ENCODE data around the gene GLCE.
"Not testable (repeated sequence)": the region's sequence is repeated elsewhere in the genome, so short reads cannot be mapped to it uniquely, and the experiment has no call there.

The GLCE gene

DNA sequence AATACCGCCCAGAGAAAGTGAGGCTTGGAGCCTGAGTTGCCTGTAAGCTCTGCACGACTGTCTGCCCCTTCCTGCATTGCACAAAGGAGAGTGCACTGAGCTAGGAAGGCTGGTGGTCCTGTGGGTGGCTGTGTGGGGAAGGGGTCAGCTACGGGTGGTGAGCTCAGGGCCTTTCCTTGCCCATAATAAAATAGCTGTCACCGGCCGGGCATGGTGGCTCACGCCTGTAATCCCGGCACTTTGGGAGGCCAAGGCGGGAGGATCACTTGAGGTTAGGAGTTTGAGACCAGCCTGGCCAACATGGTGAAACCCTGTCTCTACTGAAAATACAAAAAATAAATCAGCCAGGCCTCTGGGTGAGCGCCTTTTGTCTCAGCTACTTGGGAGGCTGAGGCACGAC is 131.2 kb downstream of the GLCE start:
- not testable (repeated sequence) for H3K9ac ChIP-seq (ENCODE audit: low read depth in 1 of 2, low read length in 2 of 2); H3K4me3 ChIP-seq (ENCODE audit: low read depth in 1 of 2, low read length in 2 of 2); H3K27ac ChIP-seq (ENCODE audit: low read depth, low read length); H3K27me3 ChIP-seq (ENCODE audit: control insufficient read depth in 1 of 2, insufficient read depth in 2 of 2, low read length in 2 of 2); H3K9me3 ChIP-seq (ENCODE audit: control insufficient read depth in 1 of 2, low read length in 2 of 2); H3K36me3 ChIP-seq (ENCODE audit: control insufficient read depth in 1 of 2, insufficient read depth in 2 of 2, low read length in 2 of 2)
- peaks cover 0 to 23% of the 10 kb centered on the region in 2 donors for H3K4me1 ChIP-seq (ENCODE audit: control insufficient read depth in 1 of 2, insufficient read depth in 2 of 2, low read length in 2 of 2)

DNA sequence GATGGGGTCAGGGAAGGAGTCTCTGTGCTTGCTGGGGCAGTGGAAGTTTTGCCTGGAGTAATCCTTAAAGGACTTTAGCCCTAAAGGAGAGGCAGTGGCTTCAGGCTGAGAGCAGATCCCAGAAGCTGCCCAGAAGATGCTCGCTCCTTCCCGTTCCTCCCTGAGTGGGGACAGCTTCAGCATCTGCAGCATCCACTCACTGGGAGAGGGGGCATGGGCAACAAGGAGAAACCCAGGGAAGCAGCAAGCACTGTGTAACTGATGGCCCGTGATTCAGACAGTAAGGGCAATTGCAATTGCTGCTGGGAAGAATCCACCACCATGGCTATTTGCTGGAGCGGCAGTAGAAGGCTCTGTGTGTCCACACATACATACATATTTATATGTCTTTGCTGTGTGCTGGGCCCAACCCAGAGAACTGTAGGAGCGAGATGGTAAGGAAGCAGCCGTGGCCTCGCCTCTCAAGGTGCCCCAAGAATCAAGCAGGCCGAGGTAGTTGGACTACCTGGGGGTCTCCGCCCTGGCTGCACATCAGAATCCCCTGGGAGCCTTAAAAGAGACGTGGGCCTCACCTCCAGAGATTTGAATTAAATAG is 132.5 kb downstream of the GLCE start:
- H3K36me3 ChIP-seq (ENCODE audit: control insufficient read depth in 1 of 2, insufficient read depth in 2 of 2, low read length in 2 of 2): no peaks in the 10 kb centered on the region
- H3K9me3 ChIP-seq (ENCODE audit: control insufficient read depth in 1 of 2, low read length in 2 of 2): no peaks in the 10 kb centered on the region
- H3K4me1 ChIP-seq (ENCODE audit: control insufficient read depth in 1 of 2, insufficient read depth in 2 of 2, low read length in 2 of 2): peaks cover 0 to 23% of the 10 kb centered on the region in 2 donors
- peaks cover 0 to 3% of the 10 kb centered on the region in 2 donors for H3K27me3 ChIP-seq (ENCODE audit: control insufficient read depth in 1 of 2, insufficient read depth in 2 of 2, low read length in 2 of 2)
- H3K27ac ChIP-seq (ENCODE audit: low read depth, low read length): no peak overlapping the region
- no peak overlapping the region for H3K9ac ChIP-seq (ENCODE audit: low read depth in 1 of 2, low read length in 2 of 2)
- H3K4me3 ChIP-seq (ENCODE audit: low read depth in 1 of 2, low read length in 2 of 2): no peak overlapping the region

DNA sequence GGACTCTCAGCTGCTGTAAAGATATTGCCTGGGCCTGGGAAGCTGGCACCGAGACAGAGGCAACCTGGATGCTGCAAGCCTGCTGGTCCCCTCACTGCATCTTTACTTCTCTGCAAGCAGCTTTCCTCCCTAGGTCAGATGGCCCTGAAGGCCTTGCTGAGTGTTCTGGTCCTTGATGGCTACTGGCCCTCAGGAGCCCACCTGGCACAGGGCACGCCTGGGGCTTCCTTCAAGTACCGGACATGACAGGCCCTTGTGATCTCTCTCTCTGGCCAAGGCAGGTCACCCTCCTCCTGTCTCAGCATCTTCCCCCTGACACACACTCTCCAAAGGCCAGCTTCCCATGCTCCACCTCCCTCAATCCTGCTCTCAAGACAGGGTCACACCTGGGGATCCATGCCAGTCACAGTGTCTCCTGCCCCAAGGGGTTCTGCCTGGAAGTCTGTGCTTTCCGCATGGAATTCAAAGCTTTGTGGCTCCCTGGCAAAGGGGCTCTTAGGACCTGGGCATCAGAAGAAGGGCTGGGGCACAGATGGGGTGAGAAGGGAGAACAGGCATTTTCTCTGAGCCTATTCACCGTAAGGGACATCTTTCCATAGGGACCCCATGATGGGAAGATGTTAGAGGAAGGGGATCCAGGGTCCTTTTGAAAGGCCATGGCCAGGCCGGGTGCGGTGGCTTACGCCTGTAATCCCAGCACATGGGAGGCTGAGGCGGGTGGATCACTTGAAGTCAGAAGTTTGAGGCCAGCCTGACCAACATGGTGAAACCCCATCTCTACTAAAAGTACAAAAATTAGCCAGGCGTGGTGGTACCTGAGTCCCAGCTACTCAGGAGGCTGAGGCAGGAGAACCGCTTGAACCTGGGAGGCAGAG is 133.5 kb downstream of the GLCE start:
- no peak overlapping the region for H3K4me3 ChIP-seq (ENCODE audit: low read depth in 1 of 2, low read length in 2 of 2)
- no peak overlapping the region for H3K9ac ChIP-seq (ENCODE audit: low read depth in 1 of 2, low read length in 2 of 2)
- H3K9me3 ChIP-seq (ENCODE audit: control insufficient read depth in 1 of 2, low read length in 2 of 2): no peaks in the 10 kb centered on the region
- no peak overlapping the region for H3K27ac ChIP-seq (ENCODE audit: low read depth, low read length)
- H3K27me3 ChIP-seq (ENCODE audit: control insufficient read depth in 1 of 2, insufficient read depth in 2 of 2, low read length in 2 of 2): peaks cover 0 to 3% of the 10 kb centered on the region in 2 donors
- no peaks in the 10 kb centered on the region for H3K36me3 ChIP-seq (ENCODE audit: control insufficient read depth in 1 of 2, insufficient read depth in 2 of 2, low read length in 2 of 2)
- H3K4me1 ChIP-seq (ENCODE audit: control insufficient read depth in 1 of 2, insufficient read depth in 2 of 2, low read length in 2 of 2): peaks cover 0 to 20% of the 10 kb centered on the region in 2 donors

DNA sequence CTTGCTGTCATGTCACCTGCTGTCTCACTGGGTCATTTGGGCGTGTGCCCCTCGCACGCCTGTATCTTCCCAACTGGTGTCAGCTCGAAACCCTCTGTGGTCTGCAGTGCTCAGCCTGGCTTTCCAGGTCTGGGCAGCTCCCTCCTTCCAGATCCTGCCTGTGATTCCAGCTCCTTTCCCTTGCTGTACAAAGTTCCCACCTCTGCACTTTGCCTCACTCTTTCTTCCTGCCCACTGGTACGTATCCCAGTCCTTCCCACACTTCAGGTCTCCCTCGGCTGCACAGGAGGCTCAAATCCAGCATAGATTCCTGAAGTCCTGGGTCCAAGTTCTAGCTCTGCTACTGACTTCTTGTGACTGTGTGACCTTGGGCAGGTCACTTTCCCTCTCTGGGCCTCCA is 136.2 kb downstream of the GLCE start:
- peaks cover 7 to 11% of the 10 kb centered on the region in 2 donors for H3K4me1 ChIP-seq (ENCODE audit: control insufficient read depth in 1 of 2, insufficient read depth in 2 of 2, low read length in 2 of 2)
- H3K9ac ChIP-seq (ENCODE audit: low read depth in 1 of 2, low read length in 2 of 2): no peak overlapping the region
- H3K4me3 ChIP-seq (ENCODE audit: low read depth in 1 of 2, low read length in 2 of 2): no peak overlapping the region
- peaks cover 9 to 10% of the 10 kb centered on the region in 2 donors for H3K27me3 ChIP-seq (ENCODE audit: control insufficient read depth in 1 of 2, insufficient read depth in 2 of 2, low read length in 2 of 2)
- H3K9me3 ChIP-seq (ENCODE audit: control insufficient read depth in 1 of 2, low read length in 2 of 2): no peaks in the 10 kb centered on the region
- no peak overlapping the region for H3K27ac ChIP-seq (ENCODE audit: low read depth, low read length)
- H3K36me3 ChIP-seq (ENCODE audit: control insufficient read depth in 1 of 2, insufficient read depth in 2 of 2, low read length in 2 of 2): no peaks in the 10 kb centered on the region

DNA sequence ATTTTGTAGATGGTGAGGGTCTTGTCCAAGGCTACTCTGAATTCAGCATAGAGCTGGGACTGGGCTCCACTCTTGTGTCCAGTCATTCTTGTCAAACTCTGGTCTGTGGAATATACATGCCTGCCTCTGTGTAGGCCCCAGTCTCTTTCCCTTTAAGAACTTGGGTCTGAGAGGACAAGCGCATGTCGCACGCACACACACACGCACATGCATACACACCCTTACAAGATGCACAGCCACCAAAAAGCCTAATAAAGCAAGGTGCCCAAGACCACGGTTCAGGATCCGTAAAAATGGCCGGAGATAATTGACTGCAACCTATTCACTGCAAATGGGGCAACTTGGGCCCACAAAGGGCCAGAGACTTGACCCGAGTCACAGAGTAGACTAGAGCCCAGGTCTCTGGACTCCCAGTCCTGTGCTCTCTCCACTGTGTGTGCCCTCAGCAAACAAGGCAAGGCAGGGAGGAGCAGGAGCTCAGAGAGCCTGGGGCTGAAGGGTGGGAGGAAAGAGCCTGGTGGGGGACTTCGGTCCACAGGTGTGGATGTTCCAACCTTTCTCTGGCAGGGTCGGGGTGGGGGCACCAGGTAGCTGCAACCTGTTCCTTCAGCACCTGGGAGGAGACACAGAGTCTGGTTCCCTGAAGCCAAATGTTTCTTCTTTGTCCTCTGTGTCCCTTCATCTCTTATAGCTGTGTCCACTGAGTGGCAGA is 137.4 kb downstream of the GLCE start:
- Histone ChIP-seq H3K36me3 (ENCODE audit: control insufficient read depth in 1 of 2, insufficient read depth in 2 of 2, low read length in 2 of 2) (no peaks in the 10 kb centered on the region), H3K9me3 (ENCODE audit: control insufficient read depth in 1 of 2, low read length in 2 of 2) (no peaks in the 10 kb centered on the region), H3K27ac (ENCODE audit: low read depth, low read length) (no peak overlapping the region), H3K27me3 (ENCODE audit: control insufficient read depth in 1 of 2, insufficient read depth in 2 of 2, low read length in 2 of 2) (peaks cover 9 to 10% of the 10 kb centered on the region in 2 donors), H3K4me3 (ENCODE audit: low read depth in 1 of 2, low read length in 2 of 2) (no peak overlapping the region), H3K9ac (ENCODE audit: low read depth in 1 of 2, low read length in 2 of 2) (no peak overlapping the region), H3K4me1 (ENCODE audit: control insufficient read depth in 1 of 2, insufficient read depth in 2 of 2, low read length in 2 of 2) (peaks cover 7 to 15% of the 10 kb centered on the region in 2 donors)

DNA sequence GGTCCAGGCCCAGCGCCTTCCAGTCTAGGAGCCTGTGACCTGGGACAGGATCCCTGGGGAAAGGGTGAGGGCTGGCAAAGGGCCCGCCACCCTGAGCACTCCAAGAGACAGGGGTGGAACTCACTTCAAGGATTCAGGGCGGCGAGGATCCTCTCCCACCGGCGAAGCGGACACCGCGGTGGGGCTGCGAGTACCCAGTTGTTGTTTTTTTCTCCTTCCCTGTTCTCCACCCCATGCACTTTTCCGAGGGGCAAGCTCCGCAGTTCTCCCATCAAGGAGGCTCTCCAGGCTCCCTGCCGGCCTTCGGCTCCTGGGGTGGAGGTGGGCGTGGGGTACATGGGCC is 137.9 kb downstream of the GLCE start:
- no peak overlapping the region for H3K27ac ChIP-seq (ENCODE audit: low read depth, low read length)
- H3K4me1 ChIP-seq (ENCODE audit: control insufficient read depth in 1 of 2, insufficient read depth in 2 of 2, low read length in 2 of 2): peaks cover 7 to 15% of the 10 kb centered on the region in 2 donors
- peaks cover 9 to 10% of the 10 kb centered on the region in 2 donors for H3K27me3 ChIP-seq (ENCODE audit: control insufficient read depth in 1 of 2, insufficient read depth in 2 of 2, low read length in 2 of 2)
- peak overlapping the region in 1 of 2 donors; percentile 66 for H3K4me3 ChIP-seq (ENCODE audit: low read depth in 1 of 2, low read length in 2 of 2)
- no peaks in the 10 kb centered on the region for H3K36me3 ChIP-seq (ENCODE audit: control insufficient read depth in 1 of 2, insufficient read depth in 2 of 2, low read length in 2 of 2)
- H3K9me3 ChIP-seq (ENCODE audit: control insufficient read depth in 1 of 2, low read length in 2 of 2): no peaks in the 10 kb centered on the region
- H3K9ac ChIP-seq (ENCODE audit: low read depth in 1 of 2, low read length in 2 of 2): no peak overlapping the region

DNA sequence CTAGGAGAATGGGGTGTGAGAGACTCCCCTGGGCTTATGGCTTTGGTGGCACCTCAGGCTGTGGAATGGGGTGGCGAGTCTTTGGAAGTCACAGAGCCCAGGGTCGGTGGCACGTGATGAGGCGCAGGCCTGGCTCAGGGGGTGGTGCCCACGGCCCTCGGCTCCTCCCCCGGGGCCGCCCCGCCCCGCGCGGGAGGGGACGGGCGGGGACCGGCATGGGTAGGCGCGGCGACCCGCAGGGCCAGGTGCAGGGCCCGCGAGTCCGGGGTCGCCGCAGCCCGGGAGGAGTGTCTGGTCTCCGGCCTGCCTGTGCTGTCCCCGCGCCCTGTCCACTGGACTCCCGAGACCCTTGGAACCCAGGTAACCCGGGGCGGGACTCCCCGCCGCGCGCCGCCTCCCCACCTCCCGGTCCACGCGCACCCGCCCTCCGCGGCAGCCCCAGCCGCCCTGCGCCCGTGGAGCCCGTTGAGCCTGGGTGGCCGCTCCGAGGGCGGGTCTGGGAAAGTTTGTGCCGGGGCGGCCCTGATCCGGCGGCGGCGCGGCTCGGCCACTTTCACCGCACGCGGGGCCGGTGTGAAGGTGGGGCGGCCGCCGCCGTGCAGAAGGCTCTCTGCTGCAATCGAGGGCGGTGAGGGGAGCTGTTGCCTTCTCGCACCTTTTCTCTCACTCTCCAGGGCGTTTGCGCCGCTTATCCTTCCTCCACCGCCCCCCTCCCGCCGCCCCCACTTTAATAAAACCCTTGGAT is 138.4 kb downstream of the GLCE start, which contains the start of gene PAQR5:
PAQR5 (plus strand) TSS at position 216 of the 745 bp plus-strand sequence. CDS start 61,169 bp downstream, outside the sequence.
- peak within 1 kb of the TSS; percentile 45 to 66 for H3K4me3 ChIP-seq (ENCODE audit: low read depth in 1 of 2, low read length in 2 of 2)
- H3K9me3 ChIP-seq (ENCODE audit: control insufficient read depth in 1 of 2, low read length in 2 of 2): no peaks in the 10 kb centered on the region
- no peaks in the 10 kb centered on the region for H3K36me3 ChIP-seq (ENCODE audit: control insufficient read depth in 1 of 2, insufficient read depth in 2 of 2, low read length in 2 of 2)
- H3K4me1 ChIP-seq (ENCODE audit: control insufficient read depth in 1 of 2, insufficient read depth in 2 of 2, low read length in 2 of 2): peaks cover 7 to 15% of the 10 kb centered on the region in 2 donors
- H3K27ac ChIP-seq (ENCODE audit: low read depth, low read length): peak within 1 kb of the TSS; percentile 17
- peaks cover 9 to 10% of the 10 kb centered on the region in 2 donors for H3K27me3 ChIP-seq (ENCODE audit: control insufficient read depth in 1 of 2, insufficient read depth in 2 of 2, low read length in 2 of 2)
- H3K9ac ChIP-seq (ENCODE audit: low read depth in 1 of 2, low read length in 2 of 2): no peak within 1 kb of the TSS

DNA sequence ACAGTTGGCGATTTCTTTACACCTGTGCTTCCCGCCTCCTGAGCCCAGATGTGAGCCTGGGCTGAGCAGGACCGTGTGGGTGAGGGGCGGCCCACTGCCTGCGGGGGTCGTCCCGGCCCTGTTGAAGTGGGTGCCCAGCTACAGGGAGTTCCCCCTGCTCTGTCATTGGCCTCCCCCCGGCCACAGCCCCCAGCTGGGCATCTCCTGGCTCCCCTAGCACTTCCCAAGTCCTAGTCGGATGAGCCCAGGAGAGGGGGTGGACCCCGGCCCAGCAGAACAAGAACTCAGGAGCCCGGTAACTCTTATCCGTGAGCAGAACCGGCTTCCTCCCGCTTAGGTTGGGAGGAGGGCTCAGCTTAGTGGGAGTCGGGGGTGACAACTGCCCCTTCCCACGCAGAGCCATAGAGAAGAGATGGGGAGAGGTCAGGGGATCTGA is 139.0 kb downstream of the GLCE start:
- peak overlapping the region; percentile 13 for H3K27ac ChIP-seq (ENCODE audit: low read depth, low read length)
- H3K36me3 ChIP-seq (ENCODE audit: control insufficient read depth in 1 of 2, insufficient read depth in 2 of 2, low read length in 2 of 2): no peaks in the 10 kb centered on the region
- peaks cover 7 to 15% of the 10 kb centered on the region in 2 donors for H3K4me1 ChIP-seq (ENCODE audit: control insufficient read depth in 1 of 2, insufficient read depth in 2 of 2, low read length in 2 of 2)
- H3K4me3 ChIP-seq (ENCODE audit: low read depth in 1 of 2, low read length in 2 of 2): peak overlapping the region; percentile 45 to 66
- H3K9ac ChIP-seq (ENCODE audit: low read depth in 1 of 2, low read length in 2 of 2): no peak overlapping the region
- no peaks in the 10 kb centered on the region for H3K9me3 ChIP-seq (ENCODE audit: control insufficient read depth in 1 of 2, low read length in 2 of 2)
- peaks cover 9 to 10% of the 10 kb centered on the region in 2 donors for H3K27me3 ChIP-seq (ENCODE audit: control insufficient read depth in 1 of 2, insufficient read depth in 2 of 2, low read length in 2 of 2)

DNA sequence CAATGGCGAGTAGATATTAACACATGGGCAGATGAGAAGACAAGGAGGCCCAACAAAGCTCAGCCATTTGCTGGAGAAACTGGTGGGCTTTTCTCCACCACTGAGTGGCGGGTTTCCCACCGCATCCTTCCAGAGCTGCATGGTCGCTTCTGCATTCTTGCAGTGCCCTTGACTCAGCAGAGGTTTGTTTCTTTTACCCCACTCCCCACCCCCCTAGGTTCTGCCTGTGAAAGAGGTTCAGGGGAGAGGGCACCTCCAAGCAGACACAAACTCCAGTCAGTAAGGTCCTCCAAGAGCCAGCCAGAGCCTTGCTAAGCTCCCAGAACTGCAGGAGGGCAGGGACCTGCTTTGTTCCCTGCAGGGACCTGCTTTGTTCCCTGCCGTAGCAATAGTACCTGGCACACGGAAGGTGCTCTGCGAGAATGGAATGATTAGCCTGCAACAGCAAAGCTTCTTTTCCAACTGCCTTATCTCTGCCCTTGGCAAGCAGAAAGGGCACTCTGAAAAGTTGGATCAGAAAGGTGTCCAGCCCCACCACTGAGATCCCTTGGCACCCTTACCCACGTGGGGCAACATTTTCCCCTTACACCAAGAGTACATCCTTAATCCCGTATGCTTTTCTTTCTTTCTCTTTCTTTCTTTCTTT is 139.6 kb downstream of the GLCE start:
- H3K27me3 ChIP-seq (ENCODE audit: control insufficient read depth in 1 of 2, insufficient read depth in 2 of 2, low read length in 2 of 2): peaks cover 9 to 10% of the 10 kb centered on the region in 2 donors
- H3K4me3 ChIP-seq (ENCODE audit: low read depth in 1 of 2, low read length in 2 of 2): peak overlapping the region; percentile 26 to 66
- H3K36me3 ChIP-seq (ENCODE audit: control insufficient read depth in 1 of 2, insufficient read depth in 2 of 2, low read length in 2 of 2): no peaks in the 10 kb centered on the region
- no peaks in the 10 kb centered on the region for H3K9me3 ChIP-seq (ENCODE audit: control insufficient read depth in 1 of 2, low read length in 2 of 2)
- no peak overlapping the region for H3K9ac ChIP-seq (ENCODE audit: low read depth in 1 of 2, low read length in 2 of 2)
- H3K27ac ChIP-seq (ENCODE audit: low read depth, low read length): no peak overlapping the region
- H3K4me1 ChIP-seq (ENCODE audit: control insufficient read depth in 1 of 2, insufficient read depth in 2 of 2, low read length in 2 of 2): peaks cover 7 to 15% of the 10 kb centered on the region in 2 donors
